HG02798 (cell line): ENCODE data around the gene BTRC.
"Not testable (repeated sequence)": the region's sequence is repeated elsewhere in the genome, so short reads cannot be mapped to it uniquely, and the experiment has no call there.

Source experiments
- ATAC-seq: cut with Tn5 transposase; IDR thresholded peaks from one replicate; pipeline ENCODE4 v1.9.1; 2021; ENCODE audit warnings: mild to moderate bottlenecking; ENCODE audit not compliant: unreplicated experiment, poor library complexity

BTRC gene

DNA sequence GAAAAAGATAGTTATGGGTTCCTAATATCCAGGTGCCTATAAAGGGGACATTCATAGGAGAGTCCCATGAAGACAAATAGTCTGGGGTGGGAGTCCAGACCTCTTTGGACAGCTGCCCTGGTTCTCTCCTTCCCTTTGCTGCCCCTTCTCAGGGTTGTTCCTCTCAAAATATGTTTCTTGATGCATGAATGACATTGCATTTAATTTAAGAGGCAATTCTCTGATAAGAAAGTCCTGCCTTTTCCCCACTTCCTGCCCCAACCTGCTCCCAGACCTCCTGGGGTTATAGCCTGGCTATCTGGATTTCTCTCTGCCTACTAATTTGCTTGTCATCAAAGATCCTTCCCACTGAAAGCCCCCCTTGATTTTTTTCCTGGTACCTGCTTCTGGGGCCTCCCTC is 12.5 kb upstream of the BTRC start:
- no peak for ATAC-seq

DNA sequence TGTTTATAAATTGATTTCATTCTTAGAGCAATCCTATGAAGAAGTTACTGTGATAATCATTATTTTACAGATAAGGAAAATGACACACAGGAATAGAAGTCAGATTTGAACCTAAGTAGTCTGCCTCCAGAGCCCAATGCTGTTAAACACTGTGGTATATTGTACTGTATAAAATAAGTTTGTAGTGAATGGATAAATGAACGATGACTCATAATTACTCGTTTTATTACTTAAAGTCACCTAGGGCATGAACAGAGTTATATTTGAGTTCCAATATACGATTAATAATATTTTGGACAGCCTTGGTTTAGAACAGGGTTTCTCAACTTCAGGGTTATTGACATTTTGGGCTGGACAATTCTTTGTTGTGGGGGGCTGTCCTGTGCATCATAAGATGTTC is 7.8 kb upstream of the BTRC start:
- no peak for ATAC-seq

DNA sequence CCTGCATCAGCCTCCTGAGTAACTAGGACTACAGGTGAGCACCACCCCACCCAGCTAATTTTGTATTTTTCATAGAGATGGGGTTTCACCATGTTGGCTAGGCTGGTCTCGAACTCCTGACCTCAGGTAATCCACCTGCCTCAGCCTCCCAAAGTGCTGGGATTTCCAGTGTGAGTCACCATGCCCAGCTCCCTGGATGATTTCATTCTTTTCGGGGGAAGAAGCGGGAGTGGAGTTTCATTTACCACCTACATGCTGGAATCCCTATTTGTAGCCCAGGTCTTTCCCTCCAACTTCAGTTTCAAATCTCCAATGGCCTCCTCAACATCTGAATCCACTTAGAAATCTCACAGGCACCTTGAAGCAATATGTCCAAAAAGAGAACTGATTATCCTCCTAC is 2.9 kb upstream of the BTRC start:
- no peak for ATAC-seq

DNA sequence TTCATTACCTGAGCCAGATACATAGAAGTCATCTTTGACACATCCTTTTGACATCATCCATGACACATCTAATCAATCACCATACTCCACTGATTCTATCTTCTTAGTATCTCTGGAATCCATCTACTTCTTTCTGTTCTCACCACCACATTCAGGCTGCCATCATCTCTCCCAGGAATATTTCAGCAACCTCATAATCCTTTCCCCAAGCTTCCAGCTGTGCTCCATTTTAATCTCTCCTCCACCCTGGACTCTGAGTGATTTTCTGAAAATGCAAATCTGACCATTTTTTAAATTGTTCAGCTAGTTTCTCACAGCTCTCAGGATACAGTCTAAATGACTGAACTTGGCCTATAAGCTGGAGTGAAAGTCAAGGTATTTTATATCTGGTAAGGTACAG is 2.5 kb upstream of the BTRC start:
- no peak for ATAC-seq

DNA sequence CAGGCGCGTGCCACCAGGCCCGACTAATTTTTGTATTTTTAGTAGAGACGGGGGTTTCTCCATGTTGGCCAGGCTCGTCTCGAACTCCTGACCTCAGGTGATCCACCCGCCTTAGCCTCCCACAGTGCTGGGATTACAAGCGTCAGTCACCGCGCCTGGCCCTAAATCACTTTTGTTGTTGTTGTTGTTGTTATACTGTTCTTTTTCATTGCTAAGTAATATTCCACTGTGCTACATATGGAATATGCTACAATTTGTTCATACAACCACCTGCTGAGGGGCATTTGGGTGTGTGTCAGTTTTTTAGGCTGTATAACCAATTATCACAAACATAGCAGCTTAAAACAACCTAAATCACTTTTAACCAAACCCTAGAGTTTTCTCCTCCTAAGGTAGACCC is 1.1 kb upstream of the BTRC start:
- ATAC-seq: not testable (repeated sequence)

DNA sequence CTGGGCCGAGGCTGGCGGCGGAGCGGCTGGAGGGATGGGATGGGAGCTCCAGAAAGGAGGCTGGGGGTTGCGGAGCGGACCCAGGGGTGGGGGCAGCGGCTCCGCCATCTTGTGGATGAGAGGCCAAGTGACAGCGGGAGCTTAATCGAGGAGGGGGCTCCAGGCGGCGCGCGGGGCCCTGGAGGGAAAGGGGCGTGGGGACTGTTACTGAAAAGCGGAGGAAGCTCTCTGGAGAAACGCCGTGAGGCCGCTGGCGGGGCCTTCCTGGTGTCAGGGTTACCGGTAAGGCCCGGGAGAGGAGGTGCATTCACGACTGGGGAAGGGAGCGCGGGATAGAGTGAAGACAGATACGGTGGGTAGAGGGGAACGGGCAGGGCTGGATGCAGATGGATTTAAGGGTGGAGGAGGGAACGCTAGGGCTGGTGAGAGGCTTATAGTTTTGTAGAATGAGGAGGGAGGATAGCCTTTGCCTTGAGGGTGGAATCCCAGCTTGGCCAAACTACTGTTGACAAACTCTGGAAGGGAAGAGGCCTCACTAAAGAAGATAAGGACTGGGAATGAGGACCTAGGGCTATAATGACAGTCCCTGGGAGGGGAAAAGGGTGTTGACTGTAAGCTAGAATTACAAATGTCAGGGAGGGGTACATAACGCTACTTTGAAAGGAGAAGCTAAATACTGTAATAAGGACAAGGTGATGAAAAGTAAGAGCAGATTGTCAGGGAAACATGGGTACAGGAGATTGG is 535 bp downstream of the BTRC start:
- ATAC-seq: no peak

DNA sequence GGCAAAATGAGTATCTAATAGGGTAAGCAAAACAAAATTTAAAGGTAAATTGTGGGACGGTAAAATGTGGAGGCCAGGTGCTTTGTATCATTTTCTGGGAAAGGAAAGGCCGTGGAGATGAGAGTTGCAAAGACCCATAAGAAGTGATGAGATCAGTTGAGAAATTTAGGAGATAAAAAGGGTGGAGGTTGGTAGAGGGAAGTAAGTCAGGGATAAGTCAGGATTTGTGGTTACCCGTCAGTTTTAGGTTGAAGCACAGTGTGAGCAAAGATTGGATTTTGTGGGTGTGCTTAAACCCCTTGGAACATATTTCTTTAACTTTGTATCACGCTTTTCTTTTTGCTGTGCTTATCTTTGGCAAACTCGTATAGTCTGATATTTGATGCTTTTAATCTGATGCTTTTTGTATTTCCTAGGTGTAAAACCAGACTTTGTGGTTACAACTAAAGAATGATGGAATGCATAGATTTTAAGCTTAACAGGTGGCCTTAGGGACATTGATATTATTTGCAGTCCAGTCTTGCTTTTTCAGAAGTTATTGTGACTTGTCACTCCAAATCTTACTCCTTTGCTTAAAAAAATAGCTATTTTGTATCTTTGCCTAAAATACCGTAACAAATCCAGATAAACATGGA is 1.2 kb downstream of the BTRC start:
- ATAC-seq: no peak

DNA sequence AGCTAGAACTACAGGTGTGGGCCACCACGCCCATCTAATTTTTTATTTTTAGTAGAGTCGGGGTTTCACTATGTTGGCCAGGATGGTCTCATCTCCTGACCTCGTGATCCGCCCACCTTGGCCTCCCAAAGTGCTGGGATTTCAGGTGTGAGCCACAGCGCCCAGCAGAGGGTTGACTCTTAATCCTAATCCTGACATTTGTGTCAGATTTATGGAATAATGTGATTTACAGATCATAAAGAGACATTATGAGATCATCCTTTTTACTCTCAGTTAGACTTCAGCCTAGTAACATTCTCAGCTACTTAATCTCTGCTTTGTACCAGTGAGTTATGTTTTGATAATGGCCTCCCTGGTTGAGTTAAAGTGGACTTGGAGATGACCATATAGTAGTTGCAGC is 2.2 kb downstream of the BTRC start:
- no peak for ATAC-seq

DNA sequence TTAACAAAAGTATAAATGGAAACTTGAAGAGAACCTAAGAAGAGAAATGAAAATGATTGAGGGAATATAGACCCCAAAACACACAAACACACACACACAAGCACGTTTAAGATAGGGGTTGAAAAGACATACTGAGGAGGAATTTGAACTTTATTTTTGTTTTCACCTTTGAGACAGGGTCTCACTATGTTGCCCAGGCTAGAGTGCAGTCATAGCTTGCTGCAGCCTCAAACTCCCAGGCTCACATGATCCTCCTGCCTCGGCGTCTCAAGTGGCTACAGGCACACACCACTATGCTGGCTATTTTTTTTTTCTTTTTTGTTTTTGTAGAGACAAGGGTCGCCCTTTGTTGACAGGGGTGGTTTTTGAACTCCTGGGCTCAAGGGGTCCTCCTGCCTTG is 4.0 kb downstream of the BTRC start:
- ATAC-seq: no peak

DNA sequence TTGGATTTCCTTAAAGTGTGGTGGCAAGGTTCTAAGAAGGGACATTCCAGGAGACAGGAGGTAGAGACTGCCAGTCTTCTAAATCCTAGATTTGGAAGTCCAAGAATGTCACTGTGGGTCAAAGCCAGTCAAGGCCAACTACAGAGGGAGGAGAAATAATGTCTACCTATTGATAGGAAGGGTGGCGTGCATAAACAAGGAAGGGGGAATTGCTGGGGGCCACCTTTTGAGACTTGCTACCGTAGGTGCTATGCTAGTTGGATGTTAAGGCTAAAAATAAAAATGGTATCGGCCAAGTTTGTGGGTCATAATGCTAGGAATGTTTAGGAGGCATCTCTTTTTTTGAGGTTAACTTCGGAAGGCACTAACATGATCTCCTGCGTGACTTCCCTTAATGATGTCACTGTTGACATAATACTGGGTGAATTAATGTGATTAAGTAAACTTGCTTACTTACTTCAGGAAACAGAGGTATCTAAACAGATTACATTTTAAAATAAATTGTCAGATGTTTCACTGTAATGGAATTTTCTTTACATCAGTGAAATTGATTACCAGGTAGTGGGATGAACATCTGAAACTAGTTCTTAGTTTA is 4.8 kb downstream of the BTRC start:
- ATAC-seq: no peak

DNA sequence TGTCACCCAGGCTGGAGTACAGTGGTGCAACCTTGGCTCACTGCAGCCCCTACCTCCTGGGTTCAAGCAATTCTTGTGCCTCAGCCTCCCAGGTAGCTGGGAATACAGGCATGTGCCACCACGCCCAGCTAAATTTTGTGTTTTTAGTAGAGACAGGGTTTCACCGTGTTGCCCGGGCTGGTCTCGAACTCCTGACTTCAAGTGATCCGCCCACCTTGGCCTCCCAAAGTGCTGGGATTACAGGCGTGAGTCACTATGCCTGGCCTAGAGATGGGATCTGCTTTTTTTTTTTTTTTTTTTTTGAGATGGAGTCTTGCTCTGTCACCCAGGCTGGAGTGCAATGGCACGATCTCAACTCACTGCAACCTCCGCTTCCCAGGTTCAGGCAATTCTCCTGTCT is 6.1 kb downstream of the BTRC start:
- not testable (repeated sequence) for ATAC-seq

DNA sequence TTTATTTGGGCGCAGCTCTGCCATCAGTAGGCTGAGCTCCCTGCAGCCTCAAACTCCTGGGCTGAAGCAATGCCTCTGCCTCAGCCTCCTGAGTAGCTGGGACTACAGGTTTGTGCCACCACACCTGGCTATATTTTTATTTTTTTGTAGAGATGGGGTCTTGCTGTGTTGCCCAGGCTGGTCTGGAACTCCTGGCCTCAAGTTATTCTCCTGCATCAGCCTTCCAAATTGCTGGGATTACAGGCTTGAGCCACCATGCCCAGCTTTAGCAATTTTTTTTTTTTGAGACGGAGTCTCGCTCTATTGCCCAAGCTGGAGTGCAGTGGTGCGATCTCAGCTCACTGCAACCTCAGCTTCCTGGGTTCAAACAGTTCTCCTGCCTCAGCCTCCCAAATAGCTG is 6.9 kb downstream of the BTRC start:
- not testable (repeated sequence) for ATAC-seq

DNA sequence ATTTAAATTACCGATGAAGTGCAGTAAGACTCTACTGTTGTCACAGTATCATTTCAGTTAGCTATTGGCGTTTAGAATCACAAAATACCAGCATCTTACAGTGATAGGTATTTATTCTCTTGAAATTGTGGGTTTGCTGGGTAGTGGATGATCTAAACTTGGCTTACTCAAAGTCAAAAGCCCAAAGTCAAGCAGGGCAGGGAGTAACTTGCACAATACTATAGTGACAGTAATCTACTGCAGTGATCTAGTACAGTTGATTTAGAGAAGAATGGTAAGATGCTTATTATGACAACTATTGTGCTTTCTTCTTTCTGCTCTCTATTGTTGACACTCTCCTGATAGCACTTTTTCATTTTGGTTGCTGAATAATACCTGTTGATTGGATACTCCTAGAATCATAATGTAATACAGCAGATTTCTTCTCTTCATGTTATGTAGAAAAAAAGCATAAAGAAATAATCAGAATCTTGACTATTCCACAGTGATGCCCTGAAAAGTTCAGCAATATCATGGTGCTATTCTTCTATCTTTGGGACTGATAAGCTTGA is 10.0 kb downstream of the BTRC start:
- ATAC-seq: no peak

DNA sequence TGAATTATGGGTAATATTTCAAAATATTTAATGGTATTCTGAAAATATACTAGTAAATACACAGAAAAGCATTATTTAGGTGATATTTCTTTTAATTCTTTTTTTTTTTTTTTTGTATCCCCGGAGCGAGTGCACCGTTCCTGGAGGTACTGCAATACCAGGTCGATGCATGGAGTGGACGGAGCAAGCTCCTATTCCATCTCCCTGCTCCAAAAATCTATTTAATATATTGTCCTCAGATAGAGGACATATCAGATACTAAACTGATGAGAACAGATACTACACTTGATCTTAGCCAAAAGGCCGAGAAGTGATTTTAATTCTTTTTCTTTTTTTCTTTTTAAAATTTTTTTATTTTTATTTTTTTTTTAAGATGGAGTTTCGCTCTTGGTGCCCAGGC is 10.8 kb downstream of the BTRC start:
- ATAC-seq: no peak

DNA sequence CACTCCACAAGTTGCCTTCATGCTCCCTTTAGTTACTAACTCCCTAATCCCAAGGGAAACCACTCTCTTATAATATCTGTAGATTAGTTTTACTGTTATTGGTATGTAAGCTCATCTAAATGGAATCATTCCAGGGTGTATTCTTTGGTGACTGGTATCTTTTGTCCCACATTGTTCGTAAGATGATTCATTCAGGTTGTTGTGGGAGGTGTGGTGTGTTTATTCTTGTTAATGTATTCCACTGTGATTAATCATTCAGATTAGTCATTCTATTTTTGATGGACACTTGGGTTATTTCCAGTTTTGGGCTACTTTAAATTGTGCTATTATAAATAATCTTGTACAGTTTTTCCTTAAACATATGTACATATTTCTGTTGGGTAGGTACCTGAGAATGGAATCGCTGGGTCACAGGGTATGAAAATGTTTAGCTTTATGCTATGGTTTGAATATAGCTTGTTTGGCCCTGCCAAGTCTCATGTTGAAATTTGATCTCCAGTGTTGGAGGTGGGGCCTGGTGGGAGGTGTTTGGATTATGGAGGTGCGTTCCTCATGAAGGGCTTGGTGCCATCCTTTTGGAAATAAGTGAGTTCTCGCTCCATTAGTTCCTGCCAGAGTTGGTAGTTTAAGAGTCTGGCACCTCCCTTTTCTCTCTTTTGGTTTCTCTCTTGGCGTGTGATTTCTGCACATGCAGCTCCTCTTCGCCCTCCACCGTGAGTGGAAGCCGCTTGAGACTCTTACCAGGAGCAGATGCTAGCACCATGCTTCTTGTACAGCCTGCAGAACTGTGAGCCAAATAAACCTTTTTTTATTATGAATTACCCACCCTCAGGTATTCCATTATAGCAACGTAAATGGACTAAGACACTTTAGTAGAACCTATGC is 13.8 kb downstream of the BTRC start:
- ATAC-seq: no peak

DNA sequence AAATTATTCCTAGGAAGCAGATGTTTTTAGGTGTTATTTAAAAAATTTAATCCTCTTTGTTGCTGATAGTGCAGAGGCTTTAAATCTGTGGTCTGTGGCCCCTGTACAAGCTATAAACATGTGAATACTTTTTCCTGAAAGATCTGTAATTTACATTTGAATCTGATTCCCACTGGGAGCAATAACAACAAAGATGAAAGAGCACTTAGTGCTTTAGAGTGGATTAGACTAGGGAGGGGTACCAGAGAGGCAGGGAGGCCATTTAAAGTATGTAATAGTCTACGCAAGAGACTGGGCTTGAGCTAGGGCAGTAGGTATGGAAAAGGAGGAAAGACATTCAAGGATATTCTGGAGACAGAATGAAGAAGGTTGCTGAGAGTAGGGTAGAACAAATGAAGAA is 19.1 kb downstream of the BTRC start:
- ATAC-seq: no peak

DNA sequence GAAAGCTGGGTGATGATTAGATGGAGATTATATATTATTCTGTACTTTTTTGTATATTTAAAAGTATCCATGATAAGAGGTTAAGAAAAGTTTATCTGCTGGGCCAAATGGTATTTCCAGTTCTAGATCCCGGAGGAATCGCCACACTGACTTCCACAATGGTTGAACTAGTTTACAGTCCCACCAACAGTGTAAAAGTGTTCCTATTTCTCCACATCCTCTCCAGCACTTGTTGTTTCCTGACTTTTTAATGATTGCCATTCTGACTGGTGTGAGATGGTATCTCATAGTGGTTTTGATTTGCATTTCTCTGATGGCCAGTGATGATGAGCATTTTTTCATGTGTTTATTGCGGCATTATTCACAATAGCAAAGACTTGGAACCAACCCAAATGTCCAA is 20.0 kb downstream of the BTRC start:
- not testable (repeated sequence) for ATAC-seq

DNA sequence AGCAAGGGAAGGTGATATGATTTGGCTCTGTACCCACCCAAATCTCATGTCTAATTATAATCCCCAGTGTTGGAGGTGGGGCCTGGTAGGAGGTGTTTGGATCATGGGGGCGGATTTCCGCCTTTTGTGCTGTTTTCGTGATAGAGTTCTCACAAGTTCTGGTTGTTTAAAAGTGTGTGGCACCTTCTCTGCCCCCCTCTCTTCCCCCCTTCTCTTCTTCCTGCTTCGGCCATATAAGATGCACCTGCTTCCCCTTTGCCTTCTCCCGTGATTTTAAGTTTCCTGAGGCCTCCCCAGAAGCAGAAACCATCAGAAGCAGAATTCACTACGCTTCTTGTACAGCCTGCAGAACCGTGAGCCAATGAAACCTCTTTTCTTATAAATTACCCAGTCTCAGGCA is 21.1 kb downstream of the BTRC start:
- no peak for ATAC-seq

DNA sequence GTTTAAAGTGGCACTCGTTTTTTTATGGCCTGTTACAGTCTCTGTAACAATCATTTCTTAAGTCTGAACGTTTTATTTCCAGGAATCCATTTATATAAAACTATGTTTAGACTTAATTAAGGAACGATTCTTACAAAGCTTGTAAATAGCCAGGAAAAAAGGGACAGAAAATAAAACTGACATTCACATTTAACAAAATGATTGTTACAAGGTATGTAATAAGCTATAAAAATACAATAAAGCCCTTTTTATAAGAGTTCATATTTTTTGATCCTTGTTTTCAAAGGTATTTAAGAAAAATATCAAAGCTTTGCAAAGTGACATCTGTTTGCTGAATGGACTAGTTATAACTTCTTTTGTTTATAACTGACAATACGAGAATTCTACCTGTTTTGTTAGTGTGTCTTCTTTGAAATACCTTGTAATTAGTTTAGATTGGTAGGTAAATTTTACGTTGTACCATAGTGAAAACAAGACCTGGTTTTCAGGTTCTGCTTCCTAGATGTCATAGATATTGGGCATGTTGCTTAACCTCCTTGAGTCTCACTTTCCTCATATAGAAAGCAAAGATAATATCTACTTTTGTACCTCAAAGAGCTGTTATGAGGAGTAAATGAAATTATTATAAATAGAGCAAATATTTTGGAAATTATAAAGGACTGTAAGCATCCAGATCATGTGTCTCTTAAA is 25.8 kb downstream of the BTRC start:
- ATAC-seq: no peak
